Aorta (tissue), 5 donors: Measurements from ENCODE around the gene RPS6KA2. TPM values are rescaled to one million over a fixed set of nuclear protein-coding genes. Genes with fewer than 3 reads are reported as not detected.

ENCODE experiments used
- ATAC-seq: fragments of 200-7000 bp; cut with Tn5 transposase; one replicate; pipeline ENCODE4 v1.9.1; 2022; ENCODE audit warnings: moderate library complexity; ENCODE audit not compliant: low FRiP score
- DNase-seq, 2 donors: peaks; one replicate each; pipeline ENCODE4 v3.0.0-alpha.2; 2020
- H3K27ac ChIP-seq, 2 donors: one replicate each; pipeline ENCODE4 v1.5.1; 2013; ENCODE audit warnings: low read length in 2 of 2, mild to moderate bottlenecking in 2 of 2, moderate library complexity in 2 of 2, control low read depth in 1 of 2, inconsistent platforms in 1 of 2, low read depth in 1 of 2
- H3K27me3 ChIP-seq, 2 donors: one replicate each; pipeline ENCODE4 v1.6.1; 2013; ENCODE audit warnings: control low read depth in 1 of 2, low read length in 1 of 2, mild to moderate bottlenecking in 1 of 2, moderate library complexity in 1 of 2; ENCODE audit not compliant: insufficient read depth in 2 of 2, control insufficient read depth in 1 of 2
- H3K36me3 ChIP-seq, 2 donors: one replicate each; pipeline ENCODE4 v1.6.1; 2013; ENCODE audit warnings: control low read depth in 1 of 2, low read length in 1 of 2, mild to moderate bottlenecking in 1 of 2; ENCODE audit not compliant: insufficient read depth in 2 of 2, control insufficient read depth in 1 of 2
- H3K4me1 ChIP-seq, 2 donors: one replicate each; pipeline ENCODE4 v1.6.1; 2013; ENCODE audit warnings: low read length in 2 of 2, control low read depth in 1 of 2, mild to moderate bottlenecking in 1 of 2, moderate library complexity in 1 of 2; ENCODE audit not compliant: insufficient read depth in 2 of 2, control insufficient read depth in 1 of 2
- H3K4me3 ChIP-seq, 2 donors: one replicate each; pipeline ENCODE4 v1.5.1; 2013; ENCODE audit warnings: low read length in 2 of 2, control low read depth in 1 of 2, mild to moderate bottlenecking in 1 of 2
- H3K9me3 ChIP-seq: one replicate; pipeline ENCODE4 v1.6.1; 2013; ENCODE audit warnings: mild to moderate bottlenecking, low read length; ENCODE audit not compliant: control insufficient read depth
- WGBS, 2 donors: extraction: QIAGEN DNeasy Blood & Tissue Kit; methylation state at CpG; one replicate each; pipeline ENCODE4 v1.1.7; 2013; 5-methylcytosine and 5-hydroxymethylcytosine counted together
- intact Hi-C, 2 donors: fragments of 100-400 bp; cut with DNase I; formaldehyde crosslinking; loops; one replicate each; pipeline versions ENCODE4 v1.14.2 to v1.15.0; 2022
- polyA plus RNA-seq, 2 donors: library from polyadenylated mRNA; stranded (reverse); fragments of 200-250 nt; gene quantifications; one replicate each; pipeline ENCODE4 v1.2.3, GENCODE V29; 2013
- total RNA-seq, 2 donors: library from RNA; stranded (reverse); fragmentation: NEBNext Ultra II Directional; extraction: Animal tissue kit (Norgen Biotek cat#: 25700); gene quantifications; one replicate each; pipeline ENCODE4 v1.2.1, GENCODE V29; 2021
- donor health status: healthy with polysubstance abuse.
- donor health status: Bipolar disorder and iron deficiency.
- donor health status: DM: no; HTN: no; CAD: no.
- donor health status: DM: no; HTN: no; CAD: no.
- donor health status: DM: yes; HTN: yes; CAD: no.

The RPS6KA2 gene
- total and polyA plus RNA-seq, 4 donors, result 24.5 to 52.7 (median 37.3) TPM

DNA sequence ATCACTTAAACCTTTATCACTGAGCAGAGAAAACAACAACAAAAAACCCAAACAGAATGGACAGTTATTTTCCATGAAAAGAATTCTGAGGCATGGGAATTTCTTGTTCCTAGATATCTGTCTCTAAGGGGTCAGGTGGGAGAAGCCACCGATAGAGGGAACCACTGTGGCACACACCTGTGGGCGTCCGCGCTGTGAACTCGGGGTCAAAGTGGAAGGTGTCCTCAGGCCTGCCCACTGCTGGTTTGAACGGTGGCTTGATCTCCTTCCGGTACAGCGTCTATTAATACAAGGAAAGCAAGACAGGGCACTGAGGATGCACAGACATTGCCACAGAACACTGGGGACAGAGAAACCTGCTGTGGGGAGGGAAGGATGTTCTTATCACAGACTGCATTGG lies 167.8 kb downstream of the RPS6KA2 start:
- intact Hi-C loops, result loop anchor here in 1 of 2 donors (5.0 kb wide), 1 partner anchor 233 kb away; no protein-coding TSS in a partner anchor
- no peaks in the 10 kb centered on the region for H3K27me3 ChIP-seq
- no peak overlapping the region for H3K4me3 ChIP-seq
- DNase-seq (no peak), ATAC-seq (no peak)
- no peaks in the 10 kb centered on the region for H3K9me3 ChIP-seq
- WGBS, 2 donors, result 91 to 93% methylated on average over 8 of the region's 8 CpGs
- H3K4me1 ChIP-seq, result no peaks in the 10 kb centered on the region
- no peak overlapping the region for H3K27ac ChIP-seq
- H3K36me3 ChIP-seq, result no peaks in the 10 kb centered on the region

GRCh38 chr6:166456395-166457156 lies 170.5 kb downstream of the RPS6KA2 start:
- DNase-seq, result no peak
- 32 to 39% methylated on average over 6 of the region's 6 CpGs for WGBS, 2 donors
- Histone ChIP-seq H3K9me3 (no peaks in the 10 kb centered on the region), H3K4me1 (no peaks in the 10 kb centered on the region), H3K4me3 (no peak overlapping the region), H3K36me3 (no peaks in the 10 kb centered on the region), H3K27me3 (no peaks in the 10 kb centered on the region), H3K27ac (no peak overlapping the region)
- no peak for ATAC-seq
- intact Hi-C loops, result loop anchor here in 1 of 2 donors (5.0 kb wide), 1 partner anchor 236 kb away; no protein-coding TSS in a partner anchor

DNA sequence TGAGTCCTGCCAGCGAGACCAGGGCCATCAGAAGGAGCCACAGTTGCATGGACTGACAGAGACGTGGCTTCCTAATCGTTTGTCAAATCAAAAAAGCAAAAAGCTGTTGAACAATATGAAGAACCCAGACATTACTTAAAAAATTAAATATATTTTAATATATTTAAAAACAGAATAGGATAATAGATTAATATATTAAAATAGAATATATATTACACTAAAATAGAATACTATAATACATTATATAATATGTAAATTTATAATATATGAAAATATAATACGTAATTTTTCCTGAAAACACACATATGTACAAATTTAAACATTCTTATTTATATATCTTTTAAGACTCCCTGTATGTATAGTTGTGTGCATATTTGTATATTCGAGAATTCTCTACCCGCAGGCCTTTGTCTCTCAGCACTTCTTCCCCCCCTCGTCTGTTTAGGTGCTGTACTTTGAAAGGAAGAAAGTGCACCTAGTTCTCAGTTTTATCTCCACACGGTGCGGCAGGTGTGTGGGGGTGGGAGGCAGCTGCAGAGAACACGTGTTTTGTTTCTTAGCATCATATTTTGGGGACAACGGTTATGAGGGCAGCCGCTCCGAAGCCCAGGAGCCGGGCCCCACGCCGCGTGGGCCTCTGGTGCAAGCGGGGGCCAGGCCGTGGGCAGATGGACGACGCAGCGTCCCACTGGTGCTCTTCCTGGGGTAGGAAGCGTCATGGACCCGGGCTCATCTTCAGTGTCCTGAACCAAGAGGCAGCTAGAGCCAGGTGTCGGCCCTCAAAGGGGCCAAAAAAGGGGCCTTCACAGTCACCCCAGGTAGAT lies 172.1 kb downstream of the RPS6KA2 start:
- Histone ChIP-seq H3K4me3 (no peak overlapping the region), H3K27me3 (no peaks in the 10 kb centered on the region), H3K27ac (no peak overlapping the region), H3K4me1 (no peaks in the 10 kb centered on the region), H3K36me3 (no peaks in the 10 kb centered on the region), H3K9me3 (no peaks in the 10 kb centered on the region)
- intact Hi-C loops, result loop anchor here in 1 of 2 donors (5.0 kb wide), 1 partner anchor 237 kb away; no protein-coding TSS in a partner anchor
- no peak for ATAC-seq
- DNase-seq, result no peak
- WGBS, 2 donors, result 95% methylated on average over 25 of the region's 25 CpGs

GRCh38 chr6:166453651-166454050 lies 173.4 kb downstream of the RPS6KA2 start:
- intact Hi-C loops, result no loop called here
- WGBS, 2 donors, result 97 to 98% methylated on average over 7 of the region's 7 CpGs
- H3K36me3 ChIP-seq, result no peaks in the 10 kb centered on the region

DNA sequence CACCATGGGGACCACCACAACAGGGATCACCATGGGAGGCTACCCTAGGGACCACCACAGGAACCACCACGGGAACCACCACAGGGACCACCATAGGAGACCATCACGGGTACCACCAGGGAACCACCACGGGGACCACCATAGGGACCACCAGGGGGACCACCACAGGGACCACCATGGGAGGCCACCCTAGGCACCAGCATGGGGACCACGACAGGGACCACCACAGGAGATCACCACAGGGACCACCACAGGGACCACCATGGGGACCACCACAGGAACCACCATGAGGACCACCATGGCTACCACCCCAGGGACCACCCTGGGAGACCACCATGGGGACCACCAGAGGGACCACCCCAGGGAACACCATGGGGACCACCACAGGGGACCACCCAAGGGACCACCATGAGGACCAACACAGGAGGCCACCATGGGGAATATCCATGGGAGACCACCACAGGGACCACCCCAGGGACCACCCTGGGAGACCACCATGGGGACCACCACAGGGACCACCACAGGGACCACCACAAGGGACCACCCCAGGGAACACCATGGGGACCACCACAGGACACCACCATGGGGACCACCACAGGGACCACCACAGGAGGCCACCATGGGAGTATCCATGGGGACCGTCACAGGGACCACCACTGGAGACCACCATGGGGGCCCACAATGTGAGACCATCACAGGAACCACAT lies 176.7 kb downstream of the RPS6KA2 start:
- intact Hi-C loops, result no loop called here
- no peaks in the 10 kb centered on the region for H3K27me3 ChIP-seq
- H3K4me3 ChIP-seq, result no peak overlapping the region
- H3K36me3 ChIP-seq, result no peaks in the 10 kb centered on the region
- peak; percentile 40 for ATAC-seq
- DNase-seq, result no peak
- H3K9me3 ChIP-seq, result no peaks in the 10 kb centered on the region
- no peak overlapping the region for H3K27ac ChIP-seq
- H3K4me1 ChIP-seq, result no peaks in the 10 kb centered on the region
- WGBS, 2 donors, result 77 to 84% methylated on average over 5 of the region's 5 CpGs

More at GRCh38 chr6:166453651-166454050, 173.4 kb downstream of the RPS6KA2 start:
- ATAC-seq, result no peak
- Histone ChIP-seq H3K4me1 (no peaks in the 10 kb centered on the region), H3K9me3 (no peaks in the 10 kb centered on the region), H3K4me3 (no peak overlapping the region), H3K27me3 (no peaks in the 10 kb centered on the region), H3K27ac (no peak overlapping the region)
- no peak for DNase-seq

GRCh38 chr6:166449641-166450040 lies 177.4 kb downstream of the RPS6KA2 start:
- ATAC-seq, result no peak
- H3K4me1 ChIP-seq, result no peaks in the 10 kb centered on the region
- WGBS, 2 donors, result 84 to 97% methylated on average over 8 to 9 of the region's 9 CpGs
- no peaks in the 10 kb centered on the region for H3K27me3 ChIP-seq
- no peak overlapping the region for H3K4me3 ChIP-seq
- intact Hi-C loops, result no loop called here
- no peaks in the 10 kb centered on the region for H3K9me3 ChIP-seq
- no peaks in the 10 kb centered on the region for H3K36me3 ChIP-seq
- DNase-seq, result no peak
- H3K27ac ChIP-seq, result no peak overlapping the region

- H3K27me3 ChIP-seq, result no peaks in the 10 kb centered on the region
- intact Hi-C loops, result no loop called here
- ATAC-seq (no peak), DNase-seq (no peak)
- WGBS, 2 donors, result 92 to 93% methylated on average over 7 of the region's 7 CpGs
- no peaks in the 10 kb centered on the region for H3K9me3 ChIP-seq
- no peak overlapping the region for H3K27ac ChIP-seq
- no peak overlapping the region for H3K4me3 ChIP-seq
- no peaks in the 10 kb centered on the region for H3K4me1 ChIP-seq
- no peaks in the 10 kb centered on the region for H3K36me3 ChIP-seq
These were observed 178.0 kb downstream of the RPS6KA2 start for GRCh38 chr6:166449036-166449435.

DNA sequence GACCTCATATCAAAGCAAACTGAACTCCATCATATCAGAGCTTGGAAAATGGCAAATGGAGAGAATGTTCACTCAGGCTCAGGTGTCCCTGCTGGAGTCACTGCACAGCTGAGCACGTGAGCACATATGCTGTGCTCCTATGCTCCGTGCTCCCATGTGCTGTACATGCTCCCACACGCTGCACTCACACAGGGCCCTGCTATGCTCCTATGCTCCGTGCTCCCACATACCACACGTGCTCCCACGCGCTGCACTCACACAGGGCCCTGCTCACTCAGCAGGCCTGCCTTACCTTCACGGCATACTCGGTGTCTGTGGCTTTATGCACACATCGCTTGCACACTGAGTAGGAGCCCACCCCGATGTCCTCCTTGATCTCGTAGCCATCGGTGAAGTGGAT lies 178.6 kb downstream of the RPS6KA2 start:
- Histone ChIP-seq H3K36me3 (no peaks in the 10 kb centered on the region), H3K27ac (no peak overlapping the region), H3K4me3 (no peak overlapping the region), H3K9me3 (no peaks in the 10 kb centered on the region), H3K27me3 (no peaks in the 10 kb centered on the region), H3K4me1 (no peaks in the 10 kb centered on the region)
- 89% methylated on average over 13 of the region's 13 CpGs for WGBS, 2 donors
- intact Hi-C loops, result no loop called here
- ATAC-seq, result no peak
- no peak for DNase-seq
